HG03280 (cell line): ENCODE measurements around the gene TBX1.
"Not testable (repeated sequence)": the region's sequence is repeated elsewhere in the genome, so short reads cannot be mapped to it uniquely, and the experiment has no call there.

Source experiments
- ATAC-seq: cut with Tn5 transposase; IDR thresholded peaks from one replicate; pipeline ENCODE4 v1.9.1; 2021; ENCODE audit warnings: mild to moderate bottlenecking, moderate library complexity; ENCODE audit not compliant: unreplicated experiment

Gene TBX1

DNA sequence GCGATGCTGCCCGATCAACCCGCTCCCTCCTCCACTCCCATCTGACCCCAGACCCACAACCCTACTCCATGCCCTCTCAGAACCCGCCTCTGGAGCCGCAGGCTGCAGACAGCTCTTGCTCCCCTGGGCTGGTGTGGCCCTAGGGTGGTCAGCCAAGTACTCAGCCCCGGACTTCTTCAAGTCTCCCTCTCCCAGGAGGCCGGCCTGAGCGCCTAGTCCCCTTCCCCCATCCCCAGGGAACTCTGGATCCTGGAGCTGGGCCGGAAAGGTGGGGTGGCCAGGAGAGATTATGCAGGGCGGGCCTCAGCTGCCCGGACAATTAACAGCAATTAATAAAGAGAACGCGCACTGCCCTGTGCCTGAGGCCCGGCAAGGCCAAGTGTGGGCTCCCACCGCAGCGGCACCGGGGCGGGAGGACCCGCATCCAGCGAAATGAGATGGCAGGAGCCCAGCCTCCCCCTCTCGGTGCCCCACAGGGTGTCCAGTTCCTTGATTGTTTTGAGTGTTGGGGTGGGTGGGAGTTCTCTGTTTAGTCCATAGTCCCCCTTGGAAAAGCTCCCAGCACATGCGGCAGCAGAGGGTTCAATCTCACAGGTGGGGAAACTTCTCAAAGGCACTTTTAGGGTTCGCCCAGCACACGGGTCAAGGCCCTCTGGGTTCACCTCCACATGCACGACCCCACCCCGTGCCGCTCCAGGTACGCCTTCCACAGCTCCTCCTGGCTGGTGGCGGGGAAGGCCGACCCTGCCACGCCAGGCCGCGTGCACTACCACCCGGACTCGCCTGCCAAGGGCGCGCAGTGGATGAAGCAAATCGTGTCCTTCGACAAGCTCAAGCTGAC lies 3.1 kb downstream of the TBX1 start:
- no peak for ATAC-seq

DNA sequence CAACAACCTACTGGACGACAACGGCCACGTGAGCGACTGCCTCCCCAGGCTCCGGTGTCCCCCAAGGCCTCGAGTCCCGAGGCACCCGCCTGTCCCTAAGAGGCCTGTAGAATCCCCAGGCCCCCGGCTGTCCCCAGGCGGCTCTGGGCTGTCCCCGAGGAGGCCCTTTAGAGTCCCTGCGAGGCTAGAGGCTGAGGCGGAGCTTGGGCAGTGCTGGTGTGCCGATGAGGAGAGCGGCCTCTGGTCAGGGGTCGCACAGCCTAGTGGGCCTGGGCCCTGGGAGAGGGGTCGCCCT lies 3.7 kb downstream of the TBX1 start:
- no peak for ATAC-seq

DNA sequence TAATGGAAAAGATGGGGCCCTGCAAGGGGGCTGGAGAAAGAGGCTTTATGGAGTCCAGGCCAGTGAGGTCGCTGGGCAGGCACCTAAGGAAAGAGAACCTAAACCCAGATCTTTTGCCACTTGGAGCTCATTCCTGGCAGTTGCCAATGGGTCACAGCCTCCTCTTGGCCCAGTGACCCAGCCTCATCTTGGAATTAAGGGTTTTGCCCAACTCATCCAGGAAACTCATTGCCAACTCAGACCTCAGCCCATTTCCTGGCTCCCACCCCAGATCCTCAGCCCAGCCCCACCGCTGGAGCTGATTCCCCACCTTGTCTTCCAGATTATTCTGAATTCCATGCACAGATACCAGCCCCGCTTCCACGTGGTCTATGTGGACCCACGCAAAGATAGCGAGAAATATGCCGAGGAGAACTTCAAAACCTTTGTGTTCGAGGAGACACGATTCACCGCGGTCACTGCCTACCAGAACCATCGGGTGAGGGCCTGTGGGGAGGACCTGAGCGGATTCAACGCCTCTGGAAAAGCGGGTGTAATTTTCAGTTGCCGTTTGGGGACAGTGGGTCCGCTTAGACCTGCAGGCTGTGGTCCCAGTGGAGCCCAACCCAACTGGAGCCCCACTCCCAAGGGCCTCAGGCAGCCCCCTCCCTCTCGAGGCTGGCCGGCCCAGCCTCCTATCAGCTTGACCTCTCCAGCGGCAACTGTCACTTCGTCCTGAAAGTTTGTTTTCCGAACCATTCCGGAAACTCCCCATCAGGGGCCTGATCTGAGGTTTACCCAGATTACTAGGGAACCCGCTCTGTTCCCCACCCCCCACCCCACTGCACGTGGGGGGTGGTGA lies 4.3 kb downstream of the TBX1 start:
- no peak for ATAC-seq

DNA sequence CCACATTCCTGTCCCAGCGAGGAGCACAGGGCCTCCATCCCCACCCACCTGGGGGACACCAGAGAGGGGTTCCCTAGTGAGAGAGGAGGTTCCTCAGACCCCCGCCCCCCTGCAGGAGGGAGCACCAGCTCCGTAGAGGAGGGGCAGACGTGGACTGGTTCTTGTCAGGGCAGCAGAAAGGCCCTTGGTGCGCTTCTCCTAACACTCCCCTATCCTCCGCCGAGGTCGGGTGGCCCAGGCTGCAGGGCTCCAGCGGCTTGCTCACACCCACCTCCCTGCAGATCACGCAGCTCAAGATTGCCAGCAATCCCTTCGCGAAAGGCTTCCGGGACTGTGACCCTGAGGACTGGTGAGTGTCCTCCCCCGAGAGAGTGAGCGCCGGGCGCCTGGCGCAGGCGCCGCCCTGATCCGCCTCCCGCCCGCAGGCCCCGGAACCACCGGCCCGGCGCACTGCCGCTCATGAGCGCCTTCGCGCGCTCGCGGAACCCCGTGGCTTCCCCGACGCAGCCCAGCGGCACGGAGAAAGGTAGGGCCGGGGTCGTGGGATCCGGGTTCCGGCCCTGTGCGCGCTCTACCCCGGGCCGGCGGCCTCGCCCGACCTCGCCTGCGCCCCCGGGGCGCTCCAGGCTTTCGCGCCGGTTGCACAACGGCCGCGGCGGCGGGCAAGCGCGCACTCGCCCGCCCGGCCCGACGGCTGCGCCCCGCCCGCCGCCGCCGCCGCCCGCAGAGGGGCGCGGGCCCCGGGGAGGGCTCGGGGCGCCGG lies 5.1 kb downstream of the TBX1 start:
- no peak for ATAC-seq

DNA sequence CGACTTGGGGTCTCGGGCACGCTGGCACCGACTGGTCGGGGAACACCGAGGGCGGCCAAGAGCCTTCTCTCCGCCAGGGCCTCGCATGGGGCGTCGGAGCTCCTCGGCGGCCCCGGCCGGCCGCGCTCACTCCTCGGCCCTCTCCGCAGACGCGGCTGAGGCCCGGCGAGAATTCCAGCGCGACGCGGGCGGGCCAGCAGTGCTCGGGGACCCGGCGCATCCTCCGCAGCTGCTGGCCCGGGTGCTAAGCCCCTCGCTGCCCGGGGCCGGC lies 5.6 kb downstream of the TBX1 start:
- no peak for ATAC-seq

DNA sequence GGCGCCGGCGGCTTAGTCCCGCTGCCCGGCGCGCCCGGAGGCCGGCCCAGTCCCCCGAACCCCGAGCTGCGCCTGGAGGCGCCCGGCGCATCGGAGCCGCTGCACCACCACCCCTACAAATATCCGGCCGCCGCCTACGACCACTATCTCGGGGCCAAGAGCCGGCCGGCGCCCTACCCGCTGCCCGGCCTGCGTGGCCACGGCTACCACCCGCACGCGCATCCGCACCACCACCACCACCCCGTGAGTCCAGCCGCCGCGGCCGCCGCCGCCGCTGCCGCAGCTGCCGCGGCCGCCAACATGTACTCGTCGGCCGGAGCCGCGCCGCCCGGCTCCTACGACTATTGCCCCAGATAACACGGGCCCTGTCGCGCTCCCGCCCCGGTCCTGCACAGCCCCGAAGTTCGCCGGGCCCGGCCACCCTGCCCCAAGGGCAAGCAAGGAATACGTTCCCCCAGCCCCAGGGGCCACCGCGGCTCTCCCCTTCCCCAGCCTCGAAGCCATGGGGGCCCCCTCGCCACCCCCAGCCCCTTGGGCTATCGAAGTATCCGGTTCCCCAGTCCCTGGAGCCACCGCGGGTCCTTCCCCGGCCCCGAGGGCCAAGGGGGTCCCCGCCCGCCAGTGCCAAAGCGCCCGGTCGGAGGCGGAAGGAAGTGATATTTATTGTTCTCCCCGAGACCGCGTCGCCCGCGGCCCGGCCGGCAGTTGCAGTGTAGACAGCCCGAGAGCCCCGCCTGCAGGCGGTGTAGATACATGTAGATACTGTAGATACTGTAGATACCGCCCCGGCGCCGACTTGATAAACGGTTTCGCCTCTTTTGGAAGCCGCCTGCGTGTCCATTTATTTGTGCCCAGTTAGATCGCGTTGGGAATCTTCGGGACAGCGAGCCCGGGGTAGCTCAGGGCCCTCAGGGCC lies 6.2 kb downstream of the TBX1 start:
- no peak for ATAC-seq

DNA sequence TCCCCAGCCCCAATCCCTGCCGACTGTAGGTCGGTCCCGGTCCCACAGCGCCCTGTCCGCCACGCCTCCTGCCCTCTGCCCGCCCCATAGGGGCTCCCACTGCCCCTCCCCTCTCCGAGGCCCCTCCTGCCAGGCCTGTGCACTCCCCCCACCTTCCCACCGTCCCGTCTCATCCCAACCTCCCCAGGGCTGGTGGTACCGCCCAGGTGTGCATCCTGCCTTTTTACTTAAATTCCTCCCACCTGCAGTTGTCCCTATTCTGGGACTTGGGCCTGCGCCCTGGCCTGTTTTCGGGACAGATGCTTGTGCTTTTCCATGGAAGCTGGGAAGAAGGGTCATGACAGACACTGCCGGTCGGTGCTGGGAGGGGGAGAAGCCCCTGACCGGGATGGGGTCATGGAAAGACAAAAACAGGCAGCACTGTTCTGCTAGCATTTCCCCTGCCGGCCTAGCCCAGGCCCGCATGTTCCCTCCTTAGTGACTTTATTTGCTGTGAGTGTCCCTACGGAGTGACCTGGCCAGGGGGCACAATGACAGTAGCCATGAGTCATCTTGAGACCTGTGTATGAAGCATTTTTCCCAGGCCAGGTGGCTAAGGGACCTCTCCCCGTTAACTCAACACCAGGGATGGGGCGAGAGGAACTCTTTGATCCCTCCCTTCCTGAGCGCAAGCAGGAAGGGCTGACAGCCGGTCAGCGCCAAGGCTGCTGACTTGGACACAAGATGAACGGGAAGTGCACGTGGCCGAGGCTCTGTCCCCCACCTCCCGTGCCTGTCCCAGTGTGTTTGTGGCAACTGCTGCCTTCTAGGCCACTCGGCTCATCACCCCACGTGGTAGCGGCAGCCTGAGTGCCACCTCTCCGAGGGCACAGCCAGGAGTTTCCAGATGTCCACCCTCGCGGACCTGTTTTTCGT lies 7.1 kb downstream of the TBX1 start:
- ATAC-seq: no peak

DNA sequence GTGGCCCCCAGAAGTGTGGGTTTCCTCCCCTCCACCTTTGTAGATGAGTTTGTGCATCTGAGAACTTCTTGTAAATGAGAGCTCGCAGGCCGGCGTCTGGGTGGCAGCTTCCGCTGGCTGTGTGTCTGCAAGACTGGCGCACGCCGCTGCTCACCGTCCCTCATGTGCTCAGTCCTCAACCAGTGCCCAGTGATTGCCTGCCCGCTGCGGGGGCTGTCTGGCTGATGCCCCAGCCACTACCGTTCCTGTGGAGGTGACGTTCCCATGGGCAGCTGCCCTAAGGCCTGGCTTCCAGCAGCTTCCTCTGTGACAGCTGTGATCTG lies 8.8 kb downstream of the TBX1 start:
- no peak for ATAC-seq

DNA sequence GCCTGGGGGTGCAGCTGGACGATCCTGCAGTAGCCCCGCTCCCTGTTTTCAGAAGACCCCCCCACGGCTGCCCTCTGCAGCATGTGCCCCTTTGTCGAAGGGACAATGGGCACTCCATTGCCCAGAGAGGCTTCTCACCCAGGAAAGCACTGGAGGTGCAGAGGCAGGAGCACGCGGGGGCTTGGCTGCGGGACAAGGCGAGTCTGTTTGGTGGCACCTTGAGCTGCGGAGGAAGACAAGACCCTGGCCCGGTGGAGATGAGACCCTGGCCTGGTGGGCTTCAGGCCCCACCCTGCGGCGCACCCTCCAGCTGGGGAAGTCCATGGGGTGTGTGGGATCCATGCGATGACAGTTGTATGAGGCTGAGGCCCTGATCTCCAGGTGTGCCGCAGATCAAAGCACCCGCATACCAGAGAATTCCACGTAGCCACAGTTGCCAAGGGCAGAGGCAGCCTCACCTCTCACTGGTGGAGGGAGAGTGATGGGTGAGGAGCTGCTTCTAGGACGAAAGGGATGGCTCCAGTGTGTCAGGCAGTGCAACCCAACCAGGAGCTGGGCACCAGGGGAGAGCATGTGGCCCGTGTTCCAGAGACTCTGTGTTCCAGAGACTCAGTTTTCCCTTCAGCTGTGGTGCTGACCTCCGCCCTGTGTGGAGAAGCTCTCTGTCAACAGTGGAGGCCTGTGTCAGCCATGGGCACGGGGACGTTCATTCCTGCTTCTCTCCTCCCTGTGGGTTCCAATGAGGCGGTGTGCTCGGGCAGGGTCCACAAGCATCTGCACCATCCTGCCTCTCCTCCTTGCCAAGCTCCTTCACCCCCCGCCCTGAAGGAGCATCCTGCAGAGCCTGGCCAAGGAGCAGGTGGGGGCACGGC lies 10.0 kb downstream of the TBX1 start:
- no peak for ATAC-seq

DNA sequence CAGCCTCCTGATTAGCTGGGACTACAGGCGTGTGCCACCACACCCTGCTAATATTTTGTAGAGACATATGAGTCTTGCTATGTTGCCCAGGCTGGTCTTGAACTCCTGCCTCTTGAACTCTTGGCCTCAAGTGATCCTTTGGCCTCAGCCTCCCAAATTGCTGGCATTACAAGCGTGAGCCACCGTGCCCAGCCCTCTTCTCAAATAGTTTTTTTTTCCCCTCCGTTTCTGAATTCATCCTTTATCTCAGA lies 11.8 kb downstream of the TBX1 start:
- no peak for ATAC-seq

DNA sequence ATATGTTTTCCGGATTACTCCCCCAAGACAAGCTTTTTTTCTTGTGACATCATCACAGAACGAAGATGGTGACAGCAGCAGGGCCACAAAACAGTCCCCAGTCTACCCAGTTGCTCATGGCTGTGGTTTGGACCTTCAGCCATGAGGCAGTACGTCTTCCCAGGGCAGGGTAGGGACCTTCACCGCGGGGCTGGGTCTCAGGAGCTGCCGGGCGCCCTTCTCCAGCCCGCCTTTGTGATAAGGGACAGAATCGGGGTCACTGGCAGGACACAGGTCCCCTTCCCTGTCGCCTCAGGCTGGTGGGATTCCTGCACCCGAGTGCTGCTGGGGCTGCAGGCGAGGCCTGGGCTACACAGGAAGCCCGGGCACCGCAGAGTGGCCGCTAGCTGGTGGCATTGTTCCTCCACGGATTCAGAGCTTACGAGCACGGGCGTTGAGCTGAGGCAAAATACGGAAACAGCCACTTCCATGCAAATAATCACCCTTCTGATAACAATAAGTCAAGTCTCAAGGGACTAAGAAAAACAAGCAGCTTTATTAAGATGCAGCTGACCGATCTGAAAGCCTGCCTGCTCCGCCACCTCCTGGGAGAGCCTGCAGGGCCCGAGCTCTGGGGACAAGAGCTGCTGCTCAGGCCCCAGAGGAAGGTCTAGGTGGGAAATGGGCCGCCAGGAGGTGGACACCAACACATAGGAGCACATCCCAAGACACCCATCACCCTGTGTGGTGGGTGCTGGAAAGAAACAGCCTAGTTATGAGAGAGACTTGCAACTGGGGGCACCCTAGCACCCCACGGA lies 12.3 kb downstream of the TBX1 start:
- ATAC-seq: peak; percentile 63

DNA sequence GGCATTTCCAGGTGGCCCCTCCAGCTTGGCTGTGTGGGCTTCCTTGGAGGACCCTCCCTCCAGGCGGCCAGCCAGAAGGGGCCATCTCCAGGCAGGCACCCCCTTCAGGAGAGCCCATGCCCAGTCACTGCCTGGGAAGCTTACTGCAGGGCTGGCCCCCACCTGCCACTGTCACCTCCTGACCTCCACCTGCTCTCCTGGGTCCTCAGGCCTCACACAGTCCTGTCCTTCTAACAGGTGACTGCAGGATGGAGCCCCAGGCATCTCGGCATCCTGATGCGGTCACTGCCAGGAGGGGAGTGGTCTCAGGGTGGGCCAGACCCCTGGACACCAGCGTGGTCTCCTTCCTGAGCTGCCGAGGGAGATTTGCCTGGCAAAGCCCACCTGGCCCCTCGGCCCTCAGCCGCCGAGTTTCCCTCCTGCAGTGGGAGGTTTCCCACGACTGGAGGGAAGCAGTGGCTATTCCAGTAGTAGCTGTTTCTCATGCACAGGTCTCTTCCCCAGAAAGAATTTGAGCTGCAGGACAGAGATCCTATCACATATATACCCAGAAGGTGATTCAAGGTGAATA lies 13.0 kb downstream of the TBX1 start:
- no peak for ATAC-seq

DNA sequence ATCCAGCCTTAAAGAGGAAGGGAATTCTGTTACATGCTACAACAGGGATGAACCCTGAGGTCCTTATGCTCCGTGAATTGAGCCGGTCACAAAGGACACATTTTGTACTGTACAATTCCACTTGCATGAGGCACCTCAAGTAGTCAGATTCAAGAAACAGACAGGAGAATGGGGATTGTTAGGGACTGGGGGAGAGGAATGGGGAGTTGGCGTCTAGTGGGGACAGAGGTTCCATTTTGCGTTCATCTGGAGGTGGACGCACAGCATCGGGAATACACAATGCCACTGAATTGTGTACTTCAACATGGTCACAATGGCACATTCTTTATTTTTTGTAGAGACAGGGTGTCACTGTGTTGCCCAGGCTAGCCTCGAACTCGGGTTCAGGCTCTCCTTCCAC lies 14.1 kb downstream of the TBX1 start:
- no peak for ATAC-seq

DNA sequence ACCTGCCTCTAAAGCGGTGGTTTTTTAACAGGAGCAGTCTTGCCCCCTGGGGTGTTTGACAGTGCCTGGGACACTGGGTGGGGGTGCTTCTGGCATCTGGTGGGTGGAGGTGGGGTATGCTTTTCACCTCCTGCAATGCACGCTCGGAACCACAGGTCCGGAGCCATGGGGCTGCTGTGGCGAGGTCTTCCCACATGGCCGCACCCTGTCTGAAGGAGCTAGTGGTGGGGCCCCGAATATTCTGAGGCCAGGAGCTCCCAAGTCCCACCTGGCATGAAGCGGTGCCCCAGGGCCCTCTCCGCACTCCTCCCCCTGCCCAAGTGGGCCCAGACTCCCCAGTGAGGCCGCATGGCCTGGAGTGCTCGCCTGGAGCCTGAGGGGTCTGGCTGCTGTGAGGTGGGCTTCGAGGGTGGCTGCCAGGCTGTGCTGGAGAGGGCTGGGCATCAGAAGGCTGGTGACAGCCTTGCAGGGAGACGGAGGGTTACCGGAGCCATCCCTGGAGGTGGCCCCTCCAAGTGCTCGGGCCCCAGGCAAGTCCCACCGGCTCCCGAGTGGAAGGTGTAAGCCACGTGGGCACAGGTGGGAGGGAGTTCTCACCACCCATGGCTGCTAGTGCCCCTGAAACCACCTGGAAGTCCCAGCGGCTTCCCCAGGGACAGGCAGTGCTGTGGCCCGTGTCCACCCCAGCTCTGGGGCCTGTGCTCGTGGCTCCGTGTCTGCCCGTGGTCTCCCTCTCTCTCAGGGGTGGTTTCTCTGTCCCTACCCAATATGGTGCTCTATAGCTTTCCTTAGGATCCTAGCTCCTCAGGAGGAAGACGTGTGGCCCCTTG lies 15.1 kb downstream of the TBX1 start:
- no peak for ATAC-seq

DNA sequence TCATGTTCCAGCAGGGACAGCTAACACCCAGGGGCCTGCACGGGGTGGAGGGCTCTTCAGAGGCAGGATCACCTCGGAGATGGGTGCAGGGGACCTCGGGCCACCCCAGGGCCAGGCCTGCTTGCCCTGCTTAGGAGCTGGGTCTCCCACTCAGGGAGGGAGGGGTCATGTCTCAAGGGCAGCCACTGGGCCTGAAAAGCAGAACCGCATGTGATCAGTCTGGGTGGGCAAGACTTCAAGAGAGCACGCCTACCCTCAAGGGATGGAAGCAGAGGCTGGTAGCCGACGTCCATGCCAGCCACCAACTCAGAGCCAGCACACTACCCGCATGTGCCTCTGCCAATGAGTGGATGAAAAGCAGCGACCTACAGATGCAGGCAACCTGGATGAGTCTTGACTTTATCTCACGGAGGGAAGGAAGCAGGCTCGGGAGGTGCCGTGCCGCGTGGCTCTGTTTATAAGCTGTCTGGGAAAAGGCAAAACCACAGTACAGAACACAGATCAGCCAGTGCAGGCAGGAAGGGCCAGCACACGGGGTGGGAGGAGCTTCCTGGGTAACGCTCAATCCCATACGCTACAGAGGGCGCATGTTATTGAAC lies 16.0 kb downstream of the TBX1 start:
- no peak for ATAC-seq

DNA sequence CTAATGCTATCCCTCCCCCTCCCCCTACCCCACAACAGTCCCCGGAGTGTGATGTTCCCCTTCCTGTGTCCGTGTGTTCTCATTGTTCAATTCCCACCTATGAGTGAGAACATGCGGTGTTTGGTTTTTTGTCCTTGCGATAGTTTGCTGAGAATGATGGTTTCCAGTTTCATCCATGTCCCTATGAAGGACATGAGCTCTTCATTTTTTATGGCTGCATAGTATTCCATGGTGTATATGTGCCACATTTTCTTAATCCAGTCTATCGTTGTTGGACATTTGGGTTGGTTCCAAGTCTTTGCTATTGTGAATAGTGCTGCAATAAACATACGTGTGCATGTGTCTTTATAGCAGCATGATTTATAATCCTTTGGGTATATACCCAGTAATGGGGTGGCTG lies 16.6 kb downstream of the TBX1 start:
- not testable (repeated sequence) for ATAC-seq

DNA sequence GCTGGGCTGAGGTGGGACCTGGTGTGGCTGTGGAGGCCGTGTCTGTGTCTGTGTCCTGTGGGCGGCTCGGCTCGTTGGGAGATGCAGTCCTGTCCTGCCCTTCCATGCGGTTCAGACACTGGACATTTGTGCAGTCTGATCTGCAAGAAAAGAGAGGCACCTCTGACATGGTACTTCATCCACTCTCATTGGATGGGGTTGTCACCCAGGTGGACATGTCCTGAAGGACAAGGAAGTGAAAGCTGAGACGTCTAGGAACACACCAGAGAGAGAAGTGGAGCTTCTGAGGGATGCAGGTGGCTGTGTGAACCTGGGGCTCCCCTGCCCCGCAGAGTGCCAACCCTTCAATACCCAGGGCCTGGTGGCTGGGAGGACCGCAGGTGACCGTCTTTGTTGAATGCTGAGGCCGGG lies 18.4 kb downstream of the TBX1 start:
- no peak for ATAC-seq
